Breast epithelium (tissue), 3 donors: ENCODE measurements around the gene MEIOB.

Experiments used
- POLR2A ChIP-seq: fragments of 450-650 bp; IDR thresholded peaks from one replicate; pipeline ENCODE4 v1.6.1; 2016; ENCODE audit warnings: antibody characterized with exemption, mild to moderate bottlenecking, moderate library complexity
- POLR2AphosphoS5 ChIP-seq, 3 donors: sonication (generic); formaldehyde crosslinking; IDR thresholded peaks; one replicate each; pipeline ENCODE4 v1.6.1; 2017; ENCODE audit warnings: antibody characterized with exemption in 3 of 3
- TF ChIP-seq, protein P1 (sequence below), 3 donors: fragments of 450-650 bp; IDR thresholded peaks; one replicate each; pipeline ENCODE4 v1.5.1; 2016 to 2017; ENCODE audit warnings: antibody characterized with exemption in 3 of 3, mild to moderate bottlenecking in 3 of 3, moderate library complexity in 3 of 3

DNA sequence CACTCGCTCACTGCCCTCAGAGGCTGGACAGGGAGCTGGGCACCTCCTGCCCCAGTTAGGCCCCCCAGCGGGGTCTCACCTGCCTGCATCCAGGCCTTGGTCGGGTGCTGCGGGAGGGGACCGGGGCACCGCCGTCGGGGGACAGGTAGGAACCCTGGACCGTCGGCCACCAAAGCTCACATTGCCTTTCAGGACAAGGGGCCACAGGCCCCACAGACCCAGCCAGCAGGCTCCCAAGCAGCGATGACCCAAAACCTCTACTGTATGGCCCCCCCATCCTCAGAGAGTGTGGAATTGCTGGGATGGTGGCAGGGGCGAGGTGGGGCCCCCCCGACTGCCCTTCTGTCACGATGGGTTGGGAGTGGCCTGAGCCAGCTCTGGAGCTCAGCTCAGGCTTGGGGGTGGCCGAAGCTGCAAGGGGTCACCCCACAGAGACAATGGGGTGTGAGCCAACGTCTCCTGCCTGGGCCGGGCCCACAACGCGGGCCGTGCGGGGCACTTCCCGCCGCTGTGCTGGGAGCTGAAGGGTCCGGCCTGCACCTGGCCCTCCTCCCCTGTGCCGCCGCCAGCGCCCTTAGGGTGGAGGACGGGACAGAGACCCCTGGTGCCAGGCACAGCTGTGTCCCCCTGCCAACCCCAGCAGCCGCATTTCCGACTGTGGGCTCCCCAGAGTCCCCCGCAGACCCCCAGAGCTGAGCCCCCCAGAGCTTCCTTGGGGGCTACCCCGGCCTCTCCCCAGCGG is 79.0 kb downstream of the MEIOB start:
- TF ChIP-seq, protein P1, sequence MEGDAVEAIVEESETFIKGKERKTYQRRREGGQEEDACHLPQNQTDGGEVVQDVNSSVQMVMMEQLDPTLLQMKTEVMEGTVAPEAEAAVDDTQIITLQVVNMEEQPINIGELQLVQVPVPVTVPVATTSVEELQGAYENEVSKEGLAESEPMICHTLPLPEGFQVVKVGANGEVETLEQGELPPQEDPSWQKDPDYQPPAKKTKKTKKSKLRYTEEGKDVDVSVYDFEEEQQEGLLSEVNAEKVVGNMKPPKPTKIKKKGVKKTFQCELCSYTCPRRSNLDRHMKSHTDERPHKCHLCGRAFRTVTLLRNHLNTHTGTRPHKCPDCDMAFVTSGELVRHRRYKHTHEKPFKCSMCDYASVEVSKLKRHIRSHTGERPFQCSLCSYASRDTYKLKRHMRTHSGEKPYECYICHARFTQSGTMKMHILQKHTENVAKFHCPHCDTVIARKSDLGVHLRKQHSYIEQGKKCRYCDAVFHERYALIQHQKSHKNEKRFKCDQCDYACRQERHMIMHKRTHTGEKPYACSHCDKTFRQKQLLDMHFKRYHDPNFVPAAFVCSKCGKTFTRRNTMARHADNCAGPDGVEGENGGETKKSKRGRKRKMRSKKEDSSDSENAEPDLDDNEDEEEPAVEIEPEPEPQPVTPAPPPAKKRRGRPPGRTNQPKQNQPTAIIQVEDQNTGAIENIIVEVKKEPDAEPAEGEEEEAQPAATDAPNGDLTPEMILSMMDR (IDR thresholded peaks at IDR 0.05): no peak
- TF ChIP-seq POLR2A (no peak), POLR2AphosphoS5 (IDR thresholded peaks at IDR 0.05) (no peak)
